Mesenteric fat pad (tissue), 1 donor: ENCODE data around the gene RAP1A. TPM values are rescaled to one million over a fixed set of nuclear protein-coding genes. Genes with fewer than 3 reads are reported as not detected.
"Not testable (repeated sequence)": the region's sequence is repeated elsewhere in the genome, so short reads cannot be mapped to it uniquely, and the experiment has no call there.

Experiments used
- DNase-seq: peaks from one replicate; pipeline ENCODE4 v3.0.0-alpha.2; 2020; ENCODE audit warnings: low spot score
- total RNA-seq: library from RNA; stranded (reverse); fragmentation: NEBNext Ultra II Directional; extraction: Animal tissue kit (Norgen Biotek cat#: 25700); gene quantifications from one replicate; pipeline ENCODE4 v1.2.1, GENCODE V29; 2021
- donor health status: DM: yes; HTN: yes; CAD: no.

RAP1A gene
- total RNA-seq, 1 donor from 2014 or later, result 105 TPM

- DNase-seq, result no peak
Measured at GRCh38 chr1:111660204-111661150, 40.9 kb downstream of the RAP1A start.

GRCh38 chr1:111664652-111665051 lies 45.1 kb downstream of the RAP1A start:
- DNase-seq, result no peak

GRCh38 chr1:111665497-111665896 lies 45.9 kb downstream of the RAP1A start:
- no peak for DNase-seq

- DNase-seq, result no peak
Measured at GRCh38 chr1:111666828-111667227, 47.2 kb downstream of the RAP1A start.

GRCh38 chr1:111669268-111669667 lies 49.7 kb downstream of the RAP1A start:
- DNase-seq, result no peak

GRCh38 chr1:111671852-111672251 lies 52.3 kb downstream of the RAP1A start:
- DNase-seq, result no peak

GRCh38 chr1:111672331-111672730 lies 52.7 kb downstream of the RAP1A start:
- no peak for DNase-seq

GRCh38 chr1:111677604-111678003 lies 58.0 kb downstream of the RAP1A start:
- no peak for DNase-seq

- no peak for DNase-seq
Measured at GRCh38 chr1:111679541-111679940, 60.0 kb downstream of the RAP1A start.

- not testable (repeated sequence) for DNase-seq
Measured at GRCh38 chr1:111680212-111680800, 60.7 kb downstream of the RAP1A start.

- DNase-seq, result not testable (repeated sequence)
Measured at GRCh38 chr1:111685293-111686153, 65.9 kb downstream of the RAP1A start.

- DNase-seq, result no peak
Measured at GRCh38 chr1:111690306-111690617, 70.7 kb downstream of the RAP1A start.

- no peak for DNase-seq
Measured at GRCh38 chr1:111691886-111692285, 72.3 kb downstream of the RAP1A start.

- DNase-seq, result no peak
Measured at GRCh38 chr1:111695801-111696200, 76.2 kb downstream of the RAP1A start.

- DNase-seq, result no peak
Measured at GRCh38 chr1:111696330-111696729, 76.7 kb downstream of the RAP1A start.

- no peak for DNase-seq
Measured at GRCh38 chr1:111699268-111699667, 79.7 kb downstream of the RAP1A start.

- no peak for DNase-seq
Measured at GRCh38 chr1:111702504-111703050, 83.0 kb downstream of the RAP1A start.

- DNase-seq, result no peak
Measured at GRCh38 chr1:111704240-111704639, 84.7 kb downstream of the RAP1A start.

- no peak for DNase-seq
Measured at GRCh38 chr1:111704776-111705175, 85.2 kb downstream of the RAP1A start.

- DNase-seq, result no peak
Measured at GRCh38 chr1:111705841-111706240, 86.3 kb downstream of the RAP1A start.

- DNase-seq, result no peak
Measured at GRCh38 chr1:111706921-111707320, 87.3 kb downstream of the RAP1A start.

- no peak for DNase-seq
Measured at GRCh38 chr1:111707906-111708305, 88.3 kb downstream of the RAP1A start.
